Stimulated activated naive CD4-positive, alpha-beta T cell (primary cell): ENCODE data around the gene KCNG1.

ENCODE experiments used
- DNase-seq, 6 experiments: peaks; one replicate each; lab custom pipeline; 2025; lab: John Stamatoyannopoulos, UW

Gene KCNG1

DNA sequence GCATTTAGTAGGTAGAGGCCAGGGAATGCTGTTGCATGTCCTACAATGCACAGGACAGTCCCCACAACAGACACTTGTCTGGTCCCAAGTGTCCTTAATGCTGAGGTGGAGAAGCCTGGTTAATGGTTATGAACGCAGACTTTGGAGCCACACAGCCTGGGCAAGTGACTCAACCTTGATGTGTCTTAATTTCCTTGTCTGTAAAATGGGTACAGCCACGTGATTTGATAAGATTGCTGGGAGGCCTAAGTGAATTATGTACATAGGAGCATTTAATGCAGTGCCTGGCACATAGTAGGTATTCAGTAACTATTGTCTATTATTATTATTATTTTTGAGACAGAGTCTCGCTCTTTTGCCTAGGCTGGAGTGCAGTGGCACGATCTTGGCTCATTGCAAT lies 11.4 kb downstream of the KCNG1 start:
- no peak for DNase-seq

DNA sequence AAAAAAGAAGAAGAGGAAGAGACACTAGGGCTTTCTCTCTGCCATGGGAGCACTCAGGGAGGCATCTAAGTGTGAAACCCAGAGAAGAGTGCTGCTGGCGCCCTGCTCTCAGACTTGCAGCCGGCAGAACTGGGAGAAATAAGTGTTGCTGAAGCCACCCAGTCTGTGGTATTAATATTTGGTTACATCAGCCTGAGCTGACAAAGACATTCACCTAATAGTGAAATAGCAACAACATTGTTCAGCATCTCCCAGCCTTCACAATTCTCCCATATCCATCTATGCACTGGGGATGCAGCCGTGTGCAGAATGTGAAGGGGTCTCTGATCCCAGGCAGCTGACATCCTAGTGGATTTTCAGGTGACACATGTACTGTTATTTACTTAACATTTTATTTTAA lies 12.0 kb downstream of the KCNG1 start:
- no peak for DNase-seq

DNA sequence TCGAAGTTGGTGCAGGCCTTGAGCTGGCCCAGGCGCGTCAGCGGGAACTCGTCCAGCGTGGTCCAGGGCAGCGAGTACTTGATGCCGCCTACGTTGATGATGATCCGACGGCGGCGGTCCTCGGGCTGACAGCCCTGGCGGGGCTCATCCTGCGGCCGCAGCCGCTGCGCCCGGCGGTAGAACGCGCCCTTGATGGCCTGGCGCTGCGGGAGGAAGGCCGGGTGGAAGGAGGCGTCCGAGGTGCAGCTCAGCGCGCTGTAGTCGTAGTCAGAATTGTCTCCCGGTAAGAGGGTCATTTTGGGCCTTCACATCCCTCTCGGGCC lies 12.9 kb downstream of the KCNG1 start:
- DNase-seq, result no peak

DNA sequence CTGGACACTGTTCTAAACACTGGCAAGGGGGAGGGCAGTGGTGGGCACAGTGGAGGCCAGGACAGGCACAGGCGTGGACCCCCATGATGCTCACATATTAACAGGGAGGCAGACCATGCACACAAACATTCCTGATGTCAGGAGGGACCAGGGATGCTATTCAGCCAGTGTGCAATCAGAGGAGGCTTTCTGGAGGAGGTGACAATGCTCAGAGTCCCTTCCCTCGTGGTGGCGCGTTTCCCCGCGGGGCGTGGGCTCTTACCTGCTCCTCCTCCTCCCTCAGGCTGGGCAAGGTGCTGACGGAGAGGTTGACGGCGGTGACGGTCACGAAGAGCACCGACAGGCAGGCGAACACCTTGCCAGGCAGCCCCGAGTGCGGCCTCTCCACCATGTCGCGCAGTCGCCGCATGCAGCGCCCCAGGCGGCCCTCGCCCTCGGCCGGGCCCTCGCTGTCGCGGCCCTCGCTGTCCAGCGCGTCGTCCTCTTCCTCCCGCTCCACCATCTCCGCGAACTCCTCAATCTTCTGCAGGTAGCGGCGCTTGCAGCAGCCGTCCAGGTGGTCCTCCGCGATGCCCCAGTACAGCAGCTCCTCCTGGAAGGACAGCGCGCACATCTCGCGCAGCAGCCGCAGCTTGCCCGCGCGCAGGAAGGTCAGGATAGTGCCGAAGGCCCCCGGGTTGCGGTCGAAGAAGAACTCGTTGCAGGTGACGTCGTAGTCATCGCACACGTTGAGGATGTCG lies 13.4 kb downstream of the KCNG1 start:
- DNase-seq, result no peak

DNA sequence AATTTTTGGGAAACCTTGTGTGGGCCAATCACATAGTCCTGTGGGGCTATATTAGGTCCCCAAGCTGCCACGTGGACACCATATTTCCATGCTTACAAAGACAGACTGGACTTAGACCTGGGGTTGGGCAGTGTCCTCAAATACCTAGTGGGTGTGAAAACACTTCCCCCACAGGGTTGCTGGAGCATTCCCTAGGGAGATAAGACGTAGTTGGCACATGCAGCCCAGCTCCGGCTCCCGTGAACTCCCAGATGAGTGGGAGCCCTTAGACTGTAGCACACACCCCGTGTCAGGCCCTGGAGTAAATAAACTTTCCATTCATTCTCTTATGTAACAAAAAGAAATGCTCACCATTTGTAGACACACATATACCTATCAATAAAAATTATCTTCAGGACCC lies 14.2 kb downstream of the KCNG1 start:
- no peak for DNase-seq

DNA sequence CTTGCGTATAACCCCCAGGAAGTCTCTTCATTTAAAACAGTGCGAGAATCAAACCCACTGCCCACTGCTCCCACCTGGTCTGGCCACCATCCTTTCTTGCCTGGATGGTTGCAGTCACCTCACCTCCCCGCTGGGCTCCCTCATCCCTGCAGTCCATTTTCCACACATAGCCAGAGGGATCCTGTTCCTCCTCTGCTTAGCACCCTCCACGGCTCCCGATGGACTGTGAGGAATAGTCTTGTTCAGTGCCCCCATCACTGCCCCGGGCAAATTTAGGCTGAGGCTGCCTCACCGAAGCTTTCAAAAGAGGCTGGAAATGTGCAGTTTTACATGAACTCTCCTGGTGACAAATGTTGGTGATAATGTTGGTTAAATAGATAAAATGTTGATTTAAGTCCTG lies 17.7 kb downstream of the KCNG1 start:
- no peak for DNase-seq

DNA sequence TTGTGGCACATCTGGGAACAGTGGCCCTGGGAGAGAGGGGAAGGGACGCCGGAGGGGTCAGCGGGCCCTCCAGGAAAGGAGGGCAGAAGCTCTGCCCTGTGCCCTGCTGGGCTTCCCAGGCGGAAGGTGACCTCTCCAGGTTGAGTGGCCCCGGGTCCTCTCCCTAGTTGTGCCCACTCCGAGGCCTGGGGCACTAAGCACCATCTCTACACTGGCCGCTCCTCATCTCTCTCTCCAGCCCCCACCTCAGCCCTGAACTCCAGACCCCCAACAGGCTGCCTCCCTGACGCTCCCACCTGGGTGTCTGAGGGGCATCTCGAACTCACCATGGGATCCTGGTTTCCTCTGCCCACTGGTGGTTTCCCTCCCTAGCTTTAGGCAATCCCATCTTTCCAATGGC lies 18.1 kb downstream of the KCNG1 start:
- no peak for DNase-seq

DNA sequence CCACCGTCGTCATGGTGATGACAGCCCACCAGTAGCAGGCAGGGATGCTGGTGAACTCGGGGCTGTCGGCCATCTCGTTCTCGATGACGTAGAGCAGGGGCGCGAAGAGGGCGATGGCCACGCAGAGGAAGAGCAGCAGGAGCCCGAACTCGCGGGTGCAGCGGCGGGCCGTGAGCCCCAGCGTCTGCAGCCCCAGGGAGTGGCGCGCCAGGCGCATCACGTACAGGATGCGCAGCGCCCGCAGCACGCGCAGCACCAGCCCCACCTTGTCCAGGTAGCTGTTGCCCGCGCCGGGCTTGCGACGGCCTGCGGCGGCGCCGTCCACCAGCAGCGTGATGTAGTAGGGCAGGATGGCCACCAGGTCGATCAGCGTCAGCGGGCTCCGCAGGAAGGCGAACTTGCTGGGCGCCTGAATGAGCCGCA lies 18.6 kb downstream of the KCNG1 start:
- no peak for DNase-seq

DNA sequence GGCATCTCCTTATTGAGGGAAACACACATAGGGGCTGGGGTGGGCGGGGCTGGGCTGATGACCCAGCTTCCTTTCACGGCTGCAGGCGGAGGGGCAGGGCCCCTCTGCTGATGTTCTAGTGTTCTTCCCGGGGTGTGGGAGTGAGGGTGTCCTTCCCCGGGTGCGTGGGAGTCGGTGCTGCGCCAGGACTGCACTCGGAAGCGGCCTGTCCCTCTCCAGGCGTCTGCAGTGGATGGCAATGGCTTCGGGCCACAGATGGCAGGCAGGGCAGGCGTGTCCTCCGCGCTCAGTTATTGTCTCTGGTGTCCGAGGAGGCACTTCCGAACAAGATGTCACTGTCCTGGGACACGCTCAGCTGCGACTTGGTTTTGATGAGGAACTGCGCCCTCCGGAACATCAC lies 19.2 kb downstream of the KCNG1 start:
- DNase-seq, result no peak

DNA sequence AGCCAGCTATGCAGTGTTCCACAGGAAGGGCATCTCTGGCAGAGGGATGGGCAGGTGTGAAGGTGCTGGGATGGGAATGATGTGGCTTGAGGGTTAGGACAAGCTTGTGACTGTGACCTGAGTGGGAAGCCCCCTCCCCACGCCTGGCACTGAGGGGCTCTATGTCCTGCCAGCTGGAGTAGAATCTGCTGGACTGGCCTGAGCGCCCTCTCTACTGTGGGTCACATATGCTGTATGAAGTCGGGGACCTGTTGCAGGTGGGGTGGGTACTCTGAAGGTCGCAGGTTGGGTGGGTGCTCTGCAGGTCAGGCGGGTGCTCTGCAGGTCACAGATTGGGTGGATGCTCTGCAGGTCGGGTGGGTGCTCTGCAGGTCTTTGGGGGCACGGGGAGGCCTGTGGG lies 20.3 kb downstream of the KCNG1 start:
- DNase-seq, result no peak

DNA sequence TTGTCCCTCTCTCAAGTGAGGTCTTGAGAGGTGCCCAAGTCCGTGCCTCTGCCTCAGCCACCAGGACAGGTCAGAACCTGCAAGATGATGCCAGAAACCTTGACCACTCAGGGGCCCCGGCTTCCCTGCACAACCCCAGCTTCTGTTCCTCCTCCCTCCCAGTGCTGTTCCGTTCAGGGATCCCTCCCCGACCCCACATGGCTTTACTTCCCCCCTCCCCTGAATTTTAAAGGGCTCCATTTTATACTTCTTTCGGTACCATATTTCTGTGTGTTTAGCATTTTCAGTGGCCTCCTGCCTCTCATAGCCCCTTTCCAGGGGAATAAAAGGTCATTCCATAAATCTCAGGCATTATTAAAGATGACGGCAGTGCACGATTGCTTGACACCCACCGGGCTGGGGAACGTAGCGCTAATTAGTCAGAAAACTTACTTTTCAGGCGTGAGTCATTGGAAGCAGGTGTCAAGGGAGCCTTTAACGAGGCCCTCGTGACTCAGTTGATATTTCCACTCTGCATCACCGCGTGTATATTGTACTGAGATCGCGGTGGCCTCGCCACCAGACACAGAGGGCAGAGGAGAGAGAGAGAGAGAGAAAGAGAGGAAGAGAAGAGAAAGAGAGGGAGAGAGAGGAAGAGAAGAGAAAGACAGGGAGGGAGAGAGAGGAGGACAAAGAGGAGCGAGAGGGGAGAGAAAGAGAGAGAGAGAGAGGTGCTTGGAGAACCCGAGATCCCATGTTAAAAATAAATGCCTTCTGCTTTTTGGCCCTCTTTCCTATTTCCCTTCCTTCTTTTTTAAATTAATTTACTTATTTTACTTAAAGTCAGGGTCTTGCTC lies 21.3 kb downstream of the KCNG1 start:
- DNase-seq, result no peak

DNA sequence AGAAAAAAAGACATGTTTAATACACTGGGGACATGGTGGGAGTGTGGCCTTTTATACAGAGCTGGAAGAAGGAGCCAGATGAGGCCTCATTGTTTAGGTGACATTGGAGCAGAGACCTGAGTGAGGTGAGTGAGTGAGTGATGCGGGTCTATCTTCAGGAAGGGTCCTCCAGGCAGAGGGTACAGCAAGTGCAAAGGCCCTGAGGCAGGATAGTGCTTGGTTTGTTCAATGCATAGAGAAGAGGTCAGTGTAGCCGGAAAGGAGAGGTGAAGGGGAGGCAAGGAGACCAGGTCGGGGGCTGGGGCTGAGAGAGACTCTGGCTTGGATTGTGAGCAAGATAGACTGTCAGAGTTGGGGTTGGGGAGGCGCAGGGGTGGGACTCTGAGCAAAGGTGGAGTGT lies 23.6 kb downstream of the KCNG1 start:
- DNase-seq, result no peak

DNA sequence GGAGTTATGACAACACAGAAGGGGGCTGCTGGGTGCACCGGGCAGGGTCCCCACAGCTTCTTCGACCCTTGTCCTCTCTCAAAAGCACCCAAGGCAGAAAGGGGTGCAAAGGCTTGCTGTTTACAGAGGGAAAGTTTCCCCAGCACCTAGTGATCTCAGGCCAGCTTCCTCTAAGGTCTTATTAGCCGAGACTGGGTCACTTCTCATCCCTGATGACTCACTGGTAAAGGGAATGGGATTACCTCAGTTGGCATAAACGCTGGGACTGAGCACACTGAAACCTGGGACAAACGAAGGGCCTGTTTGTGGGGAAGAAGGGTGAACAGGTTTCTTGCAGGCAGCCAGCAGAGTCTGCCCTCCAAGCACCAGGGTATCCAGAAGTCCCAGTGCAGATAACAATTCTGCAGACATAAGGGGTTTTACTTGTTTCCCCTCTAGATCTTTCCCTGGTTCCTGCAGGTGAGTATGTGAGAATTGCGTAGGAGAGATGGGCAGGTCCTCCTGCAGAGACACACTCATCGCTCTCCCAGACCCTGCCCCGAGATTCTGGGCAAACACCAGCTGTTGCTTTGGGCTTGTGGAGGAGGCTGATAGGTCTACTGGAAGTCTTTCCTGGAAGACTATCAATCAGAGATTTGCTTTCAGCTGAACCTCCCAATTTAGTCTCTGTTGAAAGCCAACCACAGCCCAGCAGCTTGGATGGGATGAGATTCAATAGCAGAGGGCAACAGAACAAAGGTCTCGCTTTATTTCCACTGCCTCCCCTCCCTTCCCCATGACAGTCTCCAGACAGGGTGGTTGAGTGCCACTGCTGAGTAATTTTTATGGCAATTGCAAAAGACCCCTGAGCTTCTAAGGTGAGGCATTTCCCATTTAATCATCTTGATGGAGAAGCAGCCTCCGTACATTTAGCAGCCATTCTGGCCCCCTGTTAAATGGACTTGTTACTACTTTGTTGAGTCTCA lies 25.7 kb downstream of the KCNG1 start:
- DNase-seq, result no peak

DNA sequence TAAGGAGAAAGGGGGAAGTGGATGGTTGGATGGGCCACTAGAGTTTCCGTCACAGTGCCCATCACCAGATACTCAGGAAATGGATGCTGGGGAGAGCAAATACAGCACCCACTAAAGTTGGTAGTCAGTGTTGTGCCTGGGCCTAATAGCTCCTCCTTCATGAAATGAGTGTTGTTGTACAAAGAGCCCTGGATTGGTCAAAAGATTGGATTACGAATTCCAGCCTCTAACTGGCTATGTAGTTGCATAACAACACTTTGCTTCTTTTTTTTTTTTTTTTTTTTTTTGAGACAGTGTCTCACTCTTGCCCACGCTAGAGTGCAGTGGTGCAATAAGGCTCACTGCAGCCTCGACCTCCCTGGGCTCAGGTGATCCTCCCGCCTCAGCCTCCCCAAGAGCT lies 27.4 kb downstream of the KCNG1 start:
- no peak for DNase-seq

DNA sequence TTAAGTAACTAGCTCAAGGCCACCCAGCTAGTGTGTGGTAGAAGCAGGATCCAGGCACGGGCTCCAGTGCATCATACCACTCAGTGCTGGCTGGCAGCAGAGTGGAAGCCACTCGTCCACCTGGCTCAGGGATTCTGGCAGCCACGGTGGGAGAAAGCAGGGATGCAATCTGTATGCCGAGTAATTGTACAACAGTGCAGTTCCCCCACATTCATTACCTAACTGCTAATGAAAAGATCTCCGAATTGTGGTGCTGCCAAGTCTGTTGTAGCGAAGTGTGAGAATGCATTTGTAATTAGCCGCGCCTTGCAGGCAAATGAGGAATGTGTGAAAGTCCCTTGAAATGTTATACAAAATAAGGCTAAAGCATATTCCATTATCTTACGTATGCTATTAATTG lies 29.0 kb downstream of the KCNG1 start:
- DNase-seq, result no peak

DNA sequence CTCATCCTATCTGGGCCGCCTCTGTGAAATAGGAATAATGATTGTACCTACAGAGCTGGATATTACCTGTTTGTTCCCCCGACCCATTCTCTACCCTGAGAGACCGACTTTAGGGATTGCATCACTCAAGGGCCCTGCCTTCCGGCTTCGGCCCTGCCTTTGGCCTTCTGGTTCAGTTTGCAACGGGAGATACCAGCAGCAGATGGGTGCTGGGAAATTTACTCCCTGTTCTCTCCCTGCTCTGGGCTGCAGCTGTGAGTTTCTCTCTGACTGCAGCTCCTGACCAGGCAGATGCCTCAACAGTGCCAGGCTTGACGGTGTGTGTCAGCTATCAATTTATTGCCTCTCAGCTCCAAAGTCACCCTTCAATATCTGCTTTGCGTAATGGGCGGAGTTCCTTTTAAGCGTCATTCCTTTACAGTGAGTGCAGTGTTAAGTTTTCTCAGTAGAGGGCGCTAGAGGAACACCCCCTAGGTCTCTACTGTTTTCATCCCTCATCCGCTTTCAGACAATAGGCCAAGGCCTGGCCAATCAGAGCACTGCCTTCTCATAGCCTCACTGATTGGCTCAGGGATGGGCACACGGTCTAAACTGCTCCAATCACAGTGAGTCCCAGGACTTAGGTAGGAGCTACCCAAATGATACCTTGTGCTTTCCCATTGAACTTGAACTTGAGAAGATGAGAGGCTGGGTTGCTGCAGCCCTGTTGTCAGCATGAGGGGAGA lies 30.0 kb downstream of the KCNG1 start:
- DNase-seq, result peak in 4 of 6 experiments; percentile 9 to 22 (median 16)

DNA sequence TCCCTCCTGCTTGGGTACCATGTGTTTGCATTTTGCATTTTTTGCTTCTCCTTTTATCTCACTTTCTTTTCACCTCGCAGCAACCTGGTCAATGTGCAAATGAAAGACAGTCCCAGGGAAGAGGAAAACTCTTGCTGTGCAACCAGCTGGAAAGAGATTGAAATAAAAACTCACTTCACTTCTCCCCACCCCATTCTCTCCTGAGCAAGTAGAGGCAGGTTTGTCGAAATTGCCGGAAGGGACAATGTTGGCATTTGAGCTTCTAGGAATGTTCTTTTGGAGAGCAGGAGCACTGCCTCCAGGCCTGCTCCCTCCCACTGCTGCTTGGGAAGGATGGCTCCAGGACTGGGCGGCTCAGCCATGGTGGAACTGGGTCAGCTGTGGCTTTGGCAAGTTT lies 30.6 kb downstream of the KCNG1 start:
- no peak for DNase-seq

DNA sequence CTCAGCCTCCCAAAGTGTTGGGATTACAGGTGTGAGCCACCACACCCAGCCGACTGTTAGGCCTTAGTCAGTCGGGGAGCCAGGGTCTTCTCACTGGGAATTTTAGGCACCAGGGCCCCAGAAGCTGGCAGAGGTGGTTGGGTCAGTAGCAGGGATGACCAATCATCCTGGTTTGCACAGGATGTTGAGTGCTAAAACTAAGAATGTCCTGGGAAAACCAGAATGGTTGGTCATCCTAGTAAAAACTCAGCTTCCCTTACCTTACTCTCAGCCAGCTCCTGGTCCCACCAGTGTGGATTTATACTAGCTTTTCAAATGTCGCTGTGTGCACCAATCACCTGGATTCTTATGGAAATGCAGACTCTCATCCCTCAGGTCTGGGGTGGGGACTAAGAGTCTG lies 31.8 kb downstream of the KCNG1 start:
- DNase-seq, result no peak

DNA sequence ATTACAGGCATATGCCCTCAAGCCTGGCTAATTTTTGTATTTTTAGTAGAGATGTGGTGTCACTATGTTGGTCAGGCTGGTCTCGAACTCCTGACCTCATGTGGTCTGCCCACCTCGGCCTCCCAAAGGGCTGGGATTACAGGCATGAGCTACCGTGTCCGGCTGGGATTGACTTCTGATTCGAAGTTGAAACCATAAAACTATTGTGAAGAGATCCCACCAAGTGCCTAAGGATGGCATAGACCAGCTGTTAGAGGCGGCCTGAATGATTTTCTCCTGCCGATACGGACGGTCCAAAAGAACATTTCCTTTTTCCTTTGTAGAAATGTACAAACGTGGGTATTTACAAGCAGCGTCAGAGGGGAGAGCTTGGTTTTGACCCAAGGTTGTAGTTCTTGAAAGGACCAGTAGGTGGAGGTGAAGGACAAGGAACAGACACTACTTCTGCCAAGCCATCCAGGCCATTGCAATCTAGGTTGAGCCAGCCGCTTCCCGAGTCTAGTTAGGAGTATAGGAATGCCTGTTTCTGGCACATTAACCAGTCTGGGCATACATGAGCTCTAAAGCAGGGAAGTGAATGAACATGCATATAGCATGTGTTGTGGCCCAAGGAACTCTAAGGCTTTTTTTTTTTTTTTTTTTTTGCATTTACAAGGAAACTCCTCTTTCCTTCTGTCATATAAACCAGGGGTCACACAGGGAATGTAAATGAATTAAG lies 35.3 kb downstream of the KCNG1 start:
- DNase-seq, result peak; percentile 28 to 75 (median 39)

DNA sequence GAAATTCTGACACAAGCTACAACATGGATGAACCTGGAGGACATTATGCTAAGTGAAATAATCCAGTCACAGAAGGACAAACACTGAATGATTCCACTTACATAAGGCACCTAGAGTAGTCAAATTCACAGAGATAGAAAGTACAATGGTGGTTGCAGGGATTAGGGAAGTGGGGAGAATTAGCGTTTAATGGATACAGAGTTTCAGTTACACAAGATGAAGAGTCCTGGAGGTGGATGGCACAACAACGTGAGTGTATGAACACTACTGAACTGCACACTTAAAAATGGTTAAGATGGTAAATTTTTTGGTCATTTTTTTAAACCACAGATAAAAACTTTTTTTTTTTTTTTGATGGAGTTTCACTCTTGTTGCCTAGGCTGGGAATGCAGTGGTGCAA lies 39.6 kb downstream of the KCNG1 start:
- DNase-seq, result no peak

DNA sequence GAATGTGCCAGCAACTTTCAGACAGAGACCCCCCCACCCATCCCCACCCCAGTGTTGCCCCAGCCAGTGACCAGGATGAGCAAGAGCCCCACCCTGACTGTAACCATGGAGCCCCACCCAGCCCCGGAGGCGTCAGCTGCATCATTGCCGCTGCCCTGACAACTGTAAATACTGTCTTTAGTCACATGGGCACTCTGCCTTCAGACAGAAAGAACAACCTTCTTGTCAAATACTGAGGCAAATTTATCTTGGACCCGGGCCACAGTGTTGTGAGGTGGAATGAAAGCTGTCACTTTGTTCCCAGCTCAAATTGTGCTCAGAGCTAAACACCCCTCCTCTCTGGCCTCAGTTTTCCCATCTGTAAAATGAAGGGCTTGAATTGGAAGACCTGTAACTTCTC lies 40.5 kb downstream of the KCNG1 start:
- no peak for DNase-seq
